GM21737 (cell line): ENCODE results near the gene CACNA1F.
"Not testable (repeated sequence)": the region's sequence is repeated elsewhere in the genome, so short reads cannot be mapped to it uniquely, and the experiment has no call there.

Experiments used
- ATAC-seq: cut with Tn5 transposase; IDR thresholded peaks from one replicate; pipeline ENCODE4 v1.9.1; 2021; ENCODE audit warnings: mild to moderate bottlenecking, moderate library complexity; ENCODE audit not compliant: unreplicated experiment

CACNA1F gene

DNA sequence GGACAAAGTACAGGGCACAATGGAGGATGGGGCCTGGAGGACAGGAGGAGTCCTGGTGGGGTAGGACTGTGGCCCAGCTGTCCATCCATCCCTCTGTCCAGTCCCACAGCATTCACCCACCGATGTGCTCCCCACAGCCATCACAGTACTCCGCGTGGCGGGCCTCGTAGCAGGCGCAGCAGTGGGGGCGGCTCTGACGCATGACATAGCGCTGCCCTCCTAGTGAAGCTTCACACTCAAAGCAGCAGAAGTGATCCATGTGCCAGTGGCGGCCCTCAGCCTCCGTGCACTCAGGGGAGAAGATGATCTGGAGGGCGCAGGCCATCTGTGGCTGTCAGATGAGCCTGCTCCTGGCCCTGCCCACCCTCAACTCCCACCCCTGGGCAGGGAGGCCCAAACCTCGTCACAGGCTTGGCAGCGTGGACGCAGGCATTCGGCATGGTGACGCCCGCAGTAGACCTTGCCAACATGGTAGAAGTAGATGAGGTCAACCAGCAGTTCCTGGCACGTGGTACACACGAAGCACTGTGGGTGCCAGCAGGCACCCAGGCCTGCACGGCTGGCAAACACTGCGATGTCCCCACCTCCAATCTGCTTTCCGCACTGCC is 55.2 kb downstream of the CACNA1F start:
- ATAC-seq = no peak

- ATAC-seq = no peak
These were observed 55.8 kb downstream of the CACNA1F start for GRCh38 chrX:49177338-49177833.

GRCh38 chrX:49176421-49177326 is 56.5 kb downstream of the CACNA1F start:
- no peak for ATAC-seq

DNA sequence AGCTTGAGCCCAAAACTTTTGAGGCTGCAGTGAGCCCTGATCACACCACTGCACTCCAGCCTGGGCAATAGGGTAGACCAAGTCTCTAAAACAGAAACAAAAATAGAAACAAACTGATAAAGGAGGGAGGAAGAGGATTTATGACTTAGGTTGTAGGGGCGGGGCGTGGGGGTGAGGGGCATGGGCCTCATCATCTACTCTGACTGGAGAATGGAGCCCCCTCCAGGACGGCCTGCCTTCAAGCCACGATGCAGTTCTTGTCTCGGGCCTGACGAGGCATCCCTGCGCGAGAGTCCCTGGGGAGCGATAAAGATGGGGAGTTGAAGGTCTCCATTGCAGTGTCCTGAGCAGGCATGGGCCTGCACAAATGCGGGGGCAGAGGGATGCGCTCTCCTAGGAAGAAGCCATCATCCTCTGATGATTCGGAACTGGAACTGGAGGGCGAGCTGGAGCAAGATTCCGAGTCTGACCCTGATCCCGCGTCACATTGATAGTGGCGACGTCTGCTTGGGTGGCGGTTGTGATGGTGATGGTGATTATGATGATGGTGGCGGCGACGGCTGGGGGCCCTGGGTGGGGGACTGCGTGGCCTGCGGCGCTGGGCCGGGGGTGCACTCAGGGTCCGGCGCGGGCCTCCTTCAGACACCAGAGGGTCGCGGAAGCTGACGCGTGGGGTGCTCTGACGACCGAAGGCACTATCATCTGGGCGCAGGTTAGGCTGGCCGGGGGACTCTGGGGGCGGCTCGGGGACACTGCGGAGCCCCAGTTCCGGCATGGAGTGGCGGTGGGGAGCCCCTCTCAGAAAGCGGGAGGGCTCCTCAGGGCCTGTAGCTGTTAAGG is 57.5 kb downstream of the CACNA1F start:
- no peak for ATAC-seq

- ATAC-seq = no peak
These were observed 58.4 kb downstream of the CACNA1F start for GRCh38 chrX:49174723-49175122.

- not testable (repeated sequence) for ATAC-seq
These were observed 59.6 kb downstream of the CACNA1F start for GRCh38 chrX:49173544-49173943.

GRCh38 chrX:49172280-49172780 is 60.8 kb downstream of the CACNA1F start:
- ATAC-seq = peak; percentile 73

DNA sequence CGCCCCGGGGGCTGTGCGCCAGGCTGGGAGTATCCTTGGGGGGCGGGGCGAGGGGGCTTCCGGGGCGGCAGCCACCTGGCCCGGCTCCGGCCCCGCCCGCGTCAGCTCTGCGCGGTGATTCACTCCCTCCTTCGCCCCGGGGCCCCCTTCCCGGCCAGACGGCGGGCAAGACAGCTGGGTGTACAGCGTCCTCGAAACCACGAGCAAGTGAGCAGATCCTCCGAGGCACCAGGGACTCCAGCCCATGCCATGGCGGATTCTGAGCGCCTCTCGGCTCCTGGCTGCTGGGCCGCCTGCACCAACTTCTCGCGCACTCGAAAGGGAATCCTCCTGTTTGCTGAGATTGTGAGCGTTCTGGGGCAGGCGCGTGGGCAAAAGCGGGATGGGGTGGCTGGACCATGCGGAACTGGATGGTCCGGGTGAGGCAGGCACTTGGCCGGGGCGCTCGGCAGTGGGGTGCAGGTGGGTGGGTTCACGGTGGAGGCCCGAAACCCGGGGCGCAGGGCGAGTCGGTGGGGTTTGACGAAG is 61.3 kb downstream of the CACNA1F start, which contains the start of gene PLP2:
Gene PLP2, plus strand, starts transcription at position 147 of the 528 bp plus-strand sequence. Its CDS starts 103 bp downstream, at position 250.
- no peak for ATAC-seq

DNA sequence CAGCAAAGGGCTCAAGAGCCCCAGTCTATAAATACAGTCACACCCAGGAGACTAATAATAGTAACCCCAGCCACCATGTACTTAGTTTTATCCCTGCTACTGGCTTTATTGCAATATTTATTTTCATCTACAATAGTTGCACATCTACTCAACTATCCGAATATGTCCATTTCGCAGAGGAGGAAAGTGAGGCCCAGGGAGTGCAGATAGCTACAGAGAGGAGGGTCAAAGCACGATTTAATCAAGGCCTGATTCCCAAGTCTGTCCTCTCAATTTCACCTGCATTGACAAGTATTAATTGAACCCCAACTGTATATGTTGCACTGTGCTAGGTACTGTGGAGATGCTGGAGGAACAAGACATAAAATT is 65.4 kb downstream of the CACNA1F start:
- ATAC-seq = no peak

GRCh38 chrX:49166914-49167739 is 66.0 kb downstream of the CACNA1F start:
- peak; percentile 22 for ATAC-seq

DNA sequence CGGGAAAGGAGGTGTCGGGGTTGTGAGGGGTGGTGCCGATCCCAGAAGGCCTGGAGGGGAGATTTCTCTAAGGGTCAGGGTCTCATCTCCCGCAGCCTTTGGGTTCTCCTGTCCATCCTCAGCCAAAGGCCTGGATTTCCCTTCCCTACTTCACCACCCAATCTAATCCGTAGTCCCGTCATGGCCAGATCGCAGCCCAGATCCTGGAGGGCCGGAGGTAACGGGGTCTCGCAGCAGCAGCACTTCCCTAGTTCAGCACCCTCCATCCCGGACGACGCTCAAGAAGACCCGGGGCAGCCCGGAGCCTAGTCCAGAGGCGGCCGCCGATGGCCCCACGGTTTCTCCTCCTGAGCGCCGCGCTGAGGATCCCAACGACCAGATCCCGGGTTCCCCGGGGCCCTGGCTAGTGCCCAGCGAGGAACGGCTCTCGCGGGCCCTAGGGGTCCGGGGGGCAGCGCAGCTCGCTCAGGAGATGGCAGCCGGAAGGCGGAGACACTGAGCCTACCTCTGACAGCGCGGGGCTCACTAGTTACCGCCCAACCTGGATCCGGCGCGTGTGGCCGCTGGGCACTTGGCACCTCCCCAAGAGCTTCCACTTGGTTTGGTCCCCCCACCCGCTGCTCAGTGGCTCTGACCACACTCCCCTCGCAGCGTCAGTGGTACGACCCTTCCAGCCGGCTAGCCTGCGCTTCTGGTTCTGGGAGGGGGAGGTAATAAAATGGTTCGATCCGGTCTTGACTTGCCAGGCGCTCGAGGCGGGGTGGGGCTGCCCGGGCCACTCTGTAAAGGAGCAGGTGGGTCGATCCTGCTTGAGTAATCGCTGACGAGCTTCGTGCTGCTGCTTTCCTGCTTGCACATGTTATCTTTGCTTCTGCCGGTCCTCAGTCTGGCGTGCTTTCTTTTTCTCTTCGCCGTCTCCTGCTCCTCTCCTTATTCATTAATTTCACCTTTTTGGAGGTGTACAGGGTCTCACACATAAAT is 66.9 kb downstream of the CACNA1F start:
- peak; percentile 34 for ATAC-seq

GRCh38 chrX:49164589-49165360 is 68.4 kb downstream of the CACNA1F start:
- no peak for ATAC-seq

DNA sequence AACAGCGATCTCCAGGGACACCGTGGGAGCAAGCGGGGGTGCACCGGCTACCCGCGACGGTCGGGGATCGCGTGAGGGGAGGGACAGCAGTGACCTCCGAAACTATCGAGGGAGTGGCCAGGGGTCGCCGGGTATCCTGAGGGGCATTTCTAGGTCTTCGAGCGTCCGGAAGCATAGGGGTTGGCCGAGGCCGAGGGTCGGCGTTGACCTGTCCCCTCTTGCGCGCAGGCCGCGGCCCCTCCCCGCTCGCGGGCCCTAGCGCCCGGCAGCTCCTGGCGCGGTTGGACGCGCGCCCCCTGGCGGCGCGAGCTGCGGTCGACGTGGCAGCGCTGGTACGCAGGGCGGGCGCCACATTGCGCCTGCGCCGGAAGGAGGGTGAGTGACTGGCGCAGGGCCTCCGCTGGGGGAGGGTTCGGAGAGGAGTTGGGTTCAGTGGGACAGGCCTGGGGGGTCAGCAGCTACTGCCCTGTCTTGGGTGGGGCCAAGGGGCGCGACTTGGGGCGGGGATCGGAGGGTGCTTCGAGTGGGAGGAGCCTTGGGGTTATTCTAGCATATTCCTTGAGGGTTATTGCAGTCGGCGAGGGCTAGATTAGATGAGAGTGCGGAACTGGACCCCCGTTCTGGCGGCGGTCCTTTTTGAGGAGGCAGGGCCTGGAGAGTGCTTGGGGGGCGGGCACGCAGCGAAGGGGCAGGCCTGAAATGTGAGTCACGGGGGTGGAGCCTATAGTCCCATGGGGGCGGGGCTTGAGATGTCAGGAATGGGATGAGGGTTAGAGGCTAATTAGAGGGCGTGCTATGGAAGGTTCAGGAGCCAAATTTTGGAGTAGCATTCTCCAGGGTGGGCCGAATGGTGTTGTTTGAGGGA is 69.4 kb downstream of the CACNA1F start:
- ATAC-seq = peak; percentile 56

GRCh38 chrX:49162620-49163019 is 70.5 kb downstream of the CACNA1F start, which contains the start of gene MAGIX:
TSS of gene MAGIX (plus strand) at chrX:49162758. CDS start at chrX:49162890, 132 bp downstream.
- no peak for ATAC-seq

DNA sequence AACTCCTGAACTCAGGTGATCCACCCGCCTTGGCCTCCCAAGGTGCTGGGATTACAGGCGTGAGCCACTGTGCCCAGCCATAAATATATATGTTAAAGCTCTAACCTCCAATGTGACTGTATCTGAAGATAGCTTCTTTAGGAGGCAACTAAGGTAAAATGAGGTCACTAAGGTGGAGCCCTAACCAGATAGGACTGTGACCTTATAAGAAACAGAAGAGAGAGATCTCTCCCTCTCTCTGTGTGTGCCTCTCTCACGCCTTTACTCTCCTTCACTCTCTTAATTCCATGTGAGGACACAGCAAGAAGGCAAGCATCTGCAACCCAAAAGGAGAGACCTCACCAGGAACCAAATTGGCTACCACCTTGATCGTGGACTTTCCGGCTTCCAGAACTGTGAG is 71.5 kb downstream of the CACNA1F start:
- ATAC-seq = no peak

DNA sequence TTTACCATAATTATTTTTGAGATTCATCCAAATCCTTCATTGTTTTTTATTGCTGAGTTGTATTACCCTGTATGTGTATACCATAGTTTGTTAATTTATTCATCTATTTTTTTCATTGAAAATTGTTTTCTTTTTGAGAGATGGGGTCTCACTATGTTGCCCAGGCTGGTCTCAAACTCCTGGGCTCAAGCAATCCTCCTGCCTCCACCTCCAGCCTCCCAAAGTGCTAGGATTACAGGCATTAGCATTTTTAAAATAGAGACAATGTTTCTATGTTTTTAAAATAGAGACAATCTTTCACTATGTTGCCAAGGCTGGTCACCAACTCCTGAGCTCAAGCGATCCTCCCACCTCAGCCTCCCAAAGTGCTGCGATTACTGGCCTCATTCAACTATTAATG is 72.2 kb downstream of the CACNA1F start:
- ATAC-seq = no peak

GRCh38 chrX:49157194-49157593 is 75.9 kb downstream of the CACNA1F start:
- ATAC-seq = no peak
